ENCODE measurements around the gene ALDH1L1. TPM values are rescaled to one million over a fixed set of nuclear protein-coding genes. Genes with fewer than 3 reads are reported as not detected.
A peak's percentile ranks its signal among the peaks of the same experiment; 100 is the strongest.

The ALDH1L1 gene
- total and polyA plus RNA-seq, 4 donors, result 0.51 to 9.0 (median 2.8) TPM

DNA sequence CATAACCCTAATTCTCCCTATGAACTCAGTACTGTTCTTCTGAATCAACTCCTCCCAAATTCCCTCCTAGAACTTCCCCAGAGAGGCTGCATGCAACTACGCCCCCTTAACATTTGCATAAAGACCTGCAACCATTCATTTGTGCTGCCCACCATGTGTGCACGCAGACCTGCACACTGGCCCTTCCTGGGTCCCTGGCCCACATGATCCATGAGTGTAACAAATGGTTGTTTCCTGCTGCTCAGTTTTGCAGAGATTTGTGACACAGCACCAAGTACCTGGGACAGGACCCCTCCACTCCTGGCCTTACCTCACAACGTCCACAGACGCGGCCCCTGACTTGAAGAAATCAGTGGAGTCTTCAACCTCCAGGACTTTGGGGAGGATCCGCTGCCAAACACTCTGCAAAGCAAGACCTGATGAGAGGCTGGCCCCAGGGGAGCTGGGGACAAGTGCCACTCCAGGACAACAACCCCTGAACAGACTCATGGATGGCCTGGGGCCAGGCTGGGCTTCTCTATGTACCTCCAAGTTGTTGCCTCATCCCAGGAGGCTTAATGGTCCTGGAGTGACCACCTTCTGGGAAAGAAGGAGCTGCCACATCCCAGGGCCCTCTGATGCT is 33.8 kb downstream of the ALDH1L1 start:
- ATAC-seq (ENCODE audit: insufficient read depth, low FRiP score), result no peak
- Histone ChIP-seq H3K27ac (ENCODE audit: low read depth in 1 of 2, low read length in 1 of 2) (no peak overlapping the region), H3K9ac (ENCODE audit: insufficient read depth in 1 of 2, low read length in 2 of 2) (no peak overlapping the region), H3K9me3 (ENCODE audit: control insufficient read depth in 4 of 4, insufficient read depth in 3 of 4, low read length in 3 of 4) (no peaks in the 10 kb centered on the region), H3K27me3 (ENCODE audit: control insufficient read depth in 3 of 3, insufficient read depth in 3 of 3, low read length in 2 of 3) (peaks cover 0 to 2% (median 2%) of the 10 kb centered on the region in 3 donors), H3K4me1 (ENCODE audit: control insufficient read depth in 5 of 5, insufficient read depth in 5 of 5, low read length in 5 of 5) (no peaks in the 10 kb centered on the region), H3K4me3 (no peak overlapping the region), H3K36me3 (ENCODE audit: control insufficient read depth in 4 of 4, insufficient read depth in 4 of 4, low read length in 4 of 4) (no peaks in the 10 kb centered on the region)
- 87 to 95% methylated on average over 6 of the region's 6 CpGs for WGBS, 2 donors
- TF ChIP-seq, protein P1, sequence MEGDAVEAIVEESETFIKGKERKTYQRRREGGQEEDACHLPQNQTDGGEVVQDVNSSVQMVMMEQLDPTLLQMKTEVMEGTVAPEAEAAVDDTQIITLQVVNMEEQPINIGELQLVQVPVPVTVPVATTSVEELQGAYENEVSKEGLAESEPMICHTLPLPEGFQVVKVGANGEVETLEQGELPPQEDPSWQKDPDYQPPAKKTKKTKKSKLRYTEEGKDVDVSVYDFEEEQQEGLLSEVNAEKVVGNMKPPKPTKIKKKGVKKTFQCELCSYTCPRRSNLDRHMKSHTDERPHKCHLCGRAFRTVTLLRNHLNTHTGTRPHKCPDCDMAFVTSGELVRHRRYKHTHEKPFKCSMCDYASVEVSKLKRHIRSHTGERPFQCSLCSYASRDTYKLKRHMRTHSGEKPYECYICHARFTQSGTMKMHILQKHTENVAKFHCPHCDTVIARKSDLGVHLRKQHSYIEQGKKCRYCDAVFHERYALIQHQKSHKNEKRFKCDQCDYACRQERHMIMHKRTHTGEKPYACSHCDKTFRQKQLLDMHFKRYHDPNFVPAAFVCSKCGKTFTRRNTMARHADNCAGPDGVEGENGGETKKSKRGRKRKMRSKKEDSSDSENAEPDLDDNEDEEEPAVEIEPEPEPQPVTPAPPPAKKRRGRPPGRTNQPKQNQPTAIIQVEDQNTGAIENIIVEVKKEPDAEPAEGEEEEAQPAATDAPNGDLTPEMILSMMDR (IDR thresholded peaks at IDR 0.05; ENCODE audit: control extremely low read depth, extremely low read depth), result no peak
- DNase-seq, result peak in 1 of 3 donors; percentile 3

DNA sequence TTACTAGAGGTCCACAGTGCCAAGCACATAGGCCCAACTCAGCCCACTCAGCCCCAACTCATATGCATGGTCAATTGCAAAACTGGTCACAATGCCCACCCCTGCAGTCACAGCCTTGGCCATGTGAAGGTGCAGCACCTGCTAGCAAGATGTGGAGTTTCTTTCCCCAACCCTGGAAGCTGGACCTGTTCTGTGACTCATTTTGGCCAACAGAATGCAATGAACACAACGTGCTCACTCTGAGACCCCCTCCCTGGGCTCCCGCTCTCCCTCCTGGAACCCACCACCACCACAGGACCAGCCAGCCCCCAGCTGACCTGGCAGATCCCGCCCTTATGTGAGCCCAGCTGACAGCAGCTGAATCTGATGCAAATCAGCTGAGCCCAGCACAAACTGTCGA is 34.4 kb downstream of the ALDH1L1 start:
- 85 to 90% methylated on average over 4 of the region's 4 CpGs for WGBS, 2 donors
- Histone ChIP-seq H3K9me3 (ENCODE audit: control insufficient read depth in 4 of 4, insufficient read depth in 3 of 4, low read length in 3 of 4) (no peaks in the 10 kb centered on the region), H3K27me3 (ENCODE audit: control insufficient read depth in 3 of 3, insufficient read depth in 3 of 3, low read length in 2 of 3) (peaks cover 0 to 2% (median 2%) of the 10 kb centered on the region in 3 donors), H3K9ac (ENCODE audit: insufficient read depth in 1 of 2, low read length in 2 of 2) (no peak overlapping the region), H3K4me3 (no peak overlapping the region), H3K27ac (ENCODE audit: low read depth in 1 of 2, low read length in 1 of 2) (no peak overlapping the region), H3K36me3 (ENCODE audit: control insufficient read depth in 4 of 4, insufficient read depth in 4 of 4, low read length in 4 of 4) (no peaks in the 10 kb centered on the region), H3K4me1 (ENCODE audit: control insufficient read depth in 5 of 5, insufficient read depth in 5 of 5, low read length in 5 of 5) (no peaks in the 10 kb centered on the region)
- ATAC-seq (ENCODE audit: insufficient read depth, low FRiP score) (no peak), DNase-seq (peak in 1 of 3 donors; percentile 9)
- TF ChIP-seq, protein P1 (IDR thresholded peaks at IDR 0.05; ENCODE audit: control extremely low read depth, extremely low read depth), result no peak

DNA sequence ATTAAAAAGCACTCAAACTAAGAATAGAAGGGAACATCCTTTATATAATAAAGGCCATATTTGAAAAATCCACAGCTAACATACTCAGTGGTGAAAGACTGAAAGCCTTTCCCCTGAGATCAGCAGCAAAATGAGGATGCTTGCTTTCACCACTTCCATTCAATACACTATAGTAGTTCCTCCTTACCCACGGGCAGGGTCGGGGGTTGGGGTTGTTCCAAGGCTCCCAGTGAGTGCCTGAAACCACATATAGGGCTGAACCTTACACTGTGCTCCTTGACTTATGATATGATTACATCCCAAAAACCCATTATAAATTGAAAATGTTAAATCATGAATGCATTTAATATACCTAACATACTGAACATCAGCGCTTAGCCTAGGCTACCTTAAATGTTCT is 37.7 kb downstream of the ALDH1L1 start:
- 50 to 52% methylated on average over 3 of the region's 3 CpGs for WGBS, 2 donors
- no peak overlapping the region for H3K9ac ChIP-seq (ENCODE audit: insufficient read depth in 1 of 2, low read length in 2 of 2)
- H3K27me3 ChIP-seq (ENCODE audit: control insufficient read depth in 3 of 3, insufficient read depth in 3 of 3, low read length in 2 of 3), result peaks cover 0 to 2% (median 2%) of the 10 kb centered on the region in 3 donors
- H3K9me3 ChIP-seq (ENCODE audit: control insufficient read depth in 4 of 4, insufficient read depth in 3 of 4, low read length in 3 of 4), result no peaks in the 10 kb centered on the region
- no peaks in the 10 kb centered on the region for H3K36me3 ChIP-seq (ENCODE audit: control insufficient read depth in 4 of 4, insufficient read depth in 4 of 4, low read length in 4 of 4)
- TF ChIP-seq, protein P1 (IDR thresholded peaks at IDR 0.05; ENCODE audit: control extremely low read depth, extremely low read depth), result no peak
- DNase-seq (no peak), ATAC-seq (ENCODE audit: insufficient read depth, low FRiP score) (no peak)
- no peak overlapping the region for H3K27ac ChIP-seq (ENCODE audit: low read depth in 1 of 2, low read length in 1 of 2)
- no peak overlapping the region for H3K4me3 ChIP-seq
- no peaks in the 10 kb centered on the region for H3K4me1 ChIP-seq (ENCODE audit: control insufficient read depth in 5 of 5, insufficient read depth in 5 of 5, low read length in 5 of 5)
